ENCODE data around the gene INSYN2B.

DNA sequence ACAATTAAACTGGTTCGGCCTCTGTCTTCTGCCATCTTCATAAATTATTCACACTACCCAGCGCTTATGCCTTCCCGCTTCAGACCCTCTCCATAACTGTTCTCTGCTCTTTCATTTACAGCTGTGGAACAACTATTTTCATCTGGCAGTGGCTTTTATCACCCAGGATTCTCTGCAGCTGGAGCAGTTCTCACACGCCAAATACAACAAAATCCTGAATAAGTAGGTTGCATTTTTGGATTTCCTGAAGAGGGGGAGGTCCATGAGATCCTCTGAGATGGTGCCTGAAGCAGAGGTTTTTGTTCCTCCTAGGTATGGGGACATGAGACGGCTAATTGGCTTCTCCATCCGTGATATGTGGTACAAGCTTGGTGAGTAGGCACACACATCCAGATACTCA, 28.1 kb upstream of the INSYN2B start:
- TF ChIP-seq GATA2 (IDR thresholded peaks at IDR 0.05; ENCODE audit: low read depth, low read length) (no peak), GATA3 (IDR thresholded peaks at IDR 0.05; ENCODE audit: low read depth, low read length) (no peak)

All from SH-SY5Y (cell line).